ENCODE measurements around the gene SV2C.

DNA sequence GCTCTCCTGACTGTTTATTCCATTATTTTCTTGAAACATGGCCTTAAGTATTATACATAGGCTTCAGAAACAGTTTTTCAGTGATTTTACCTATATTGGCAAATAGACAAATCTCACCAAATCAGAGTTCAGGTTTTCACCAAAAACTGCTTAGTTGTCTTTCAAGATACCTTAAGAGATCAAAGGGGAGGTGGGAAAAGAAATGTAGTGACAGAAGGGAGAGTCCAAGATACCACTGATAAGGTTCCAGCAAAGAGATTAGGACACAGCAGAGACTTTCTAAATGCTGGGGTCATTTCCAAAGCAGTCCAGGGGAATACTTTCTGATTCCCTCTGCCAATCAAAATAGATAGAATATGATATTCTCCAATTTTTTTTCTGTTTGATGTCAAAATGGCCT, 246.2 kb downstream of the SV2C start:
- TF ChIP-seq, protein P1, sequence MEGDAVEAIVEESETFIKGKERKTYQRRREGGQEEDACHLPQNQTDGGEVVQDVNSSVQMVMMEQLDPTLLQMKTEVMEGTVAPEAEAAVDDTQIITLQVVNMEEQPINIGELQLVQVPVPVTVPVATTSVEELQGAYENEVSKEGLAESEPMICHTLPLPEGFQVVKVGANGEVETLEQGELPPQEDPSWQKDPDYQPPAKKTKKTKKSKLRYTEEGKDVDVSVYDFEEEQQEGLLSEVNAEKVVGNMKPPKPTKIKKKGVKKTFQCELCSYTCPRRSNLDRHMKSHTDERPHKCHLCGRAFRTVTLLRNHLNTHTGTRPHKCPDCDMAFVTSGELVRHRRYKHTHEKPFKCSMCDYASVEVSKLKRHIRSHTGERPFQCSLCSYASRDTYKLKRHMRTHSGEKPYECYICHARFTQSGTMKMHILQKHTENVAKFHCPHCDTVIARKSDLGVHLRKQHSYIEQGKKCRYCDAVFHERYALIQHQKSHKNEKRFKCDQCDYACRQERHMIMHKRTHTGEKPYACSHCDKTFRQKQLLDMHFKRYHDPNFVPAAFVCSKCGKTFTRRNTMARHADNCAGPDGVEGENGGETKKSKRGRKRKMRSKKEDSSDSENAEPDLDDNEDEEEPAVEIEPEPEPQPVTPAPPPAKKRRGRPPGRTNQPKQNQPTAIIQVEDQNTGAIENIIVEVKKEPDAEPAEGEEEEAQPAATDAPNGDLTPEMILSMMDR (IDR thresholded peaks at IDR 0.05; ENCODE audit: low read length): no peak
- no peak for TF ChIP-seq EZH2phosphoT487 (IDR thresholded peaks at IDR 0.05; ENCODE audit: low read length)
- TF ChIP-seq EZH2 (optimal IDR thresholded peaks at IDR 0.05; ENCODE audit: low read depth, low read length): no peak
